A549 (cell line): ENCODE data around the gene AGBL4. TPM values are rescaled to one million over a fixed set of nuclear protein-coding genes. Genes with fewer than 3 reads are reported as not detected.

ENCODE experiments used
- ATAC-seq, 2 experiments: fragments of 200-7000 bp in 1 of 2; fragments of >200 bp in 1 of 2; cut with Nextera tagmentation in 1 of 2; cut with Tn5 transposase in 1 of 2; 3 replicates each; pipeline versions ENCODE4 v1.8.0 to v1.9.1; 2018 to 2020; ENCODE audit warnings: mild to moderate bottlenecking in 1 of 2, moderate library complexity in 1 of 2
- CTCF ChIA-PET: fragments of 300-600 bp; sonication (Branson Sonifier 250); formaldehyde crosslinking; extraction: SDS; loops from one replicate; lab custom pipeline; 2021; ENCODE audit warnings: antibody characterized with exemption, inconsistent platforms; lab: Yijun Ruan, JAX
- POLR2A ChIA-PET: fragments of 350-600 bp; formaldehyde crosslinking; extraction: SDS; loops from one replicate; lab custom pipeline; 2021; ENCODE audit warnings: antibody characterized with exemption, inconsistent platforms; lab: Yijun Ruan, JAX
- DNase-seq, 2 experiments: peaks; one replicate each; pipeline versions ENCODE4 v3.0.0 to v3.0.0-alpha.2; 2011 to 2016; ENCODE audit warnings: low read depth in 1 of 2, low spot score in 1 of 2
- FAIRE-seq: peaks from 2 replicates; lab custom pipeline; 2011; peaks lifted over from hg19 to GRCh38; lab: Jason Lieb, UNC
- H3K27ac ChIP-seq, 2 experiments: fragments of >200 bp; sonication (Bioruptor Twin); formaldehyde crosslinking; 3 replicates each; pipeline ENCODE4 v1.5.1; 2016 to 2017
- H3K4me1 ChIP-seq: fragments of >200 bp; sonication (Bioruptor Twin); formaldehyde crosslinking; 3 replicates; pipeline ENCODE4 v1.6.1; 2016
- H3K4me2 ChIP-seq: fragments of >200 bp; sonication (Bioruptor Twin); formaldehyde crosslinking; 3 replicates; pipeline ENCODE4 v1.6.1; 2016
- H3K4me3 ChIP-seq: fragments of >200 bp; sonication (Bioruptor Twin); formaldehyde crosslinking; 3 replicates; pipeline ENCODE4 v1.5.1; 2016
- H3K9me3 ChIP-seq: fragments of >200 bp; sonication (Bioruptor Twin); formaldehyde crosslinking; 3 replicates; pipeline ENCODE4 v1.6.1; 2016
- BCL3 ChIP-seq: fragments of >200 bp; sonication (Bioruptor Twin); formaldehyde crosslinking; IDR thresholded peaks from 3 replicates; pipeline ENCODE4 v1.6.1; 2016
- BHLHE40 ChIP-seq: IDR thresholded peaks from 2 replicates; pipeline ENCODE4 v1.6.1; 2012; ENCODE audit warnings: low read depth, low read length, inconsistent platforms
- CEBPB ChIP-seq, 2 experiments: fragments of >200 bp in 1 of 2; sonication (Bioruptor Twin) in 1 of 2; formaldehyde crosslinking in 1 of 2; IDR thresholded peaks; 2 replicates each; pipeline ENCODE4 v1.6.1; 2012 to 2016
- CHD2 ChIP-seq: fragments of 150-350 bp; IDR thresholded peaks from 2 replicates; pipeline ENCODE4 v1.6.1; 2014; ENCODE audit warnings: low read length; ENCODE audit not compliant: partially characterized antibody
- CTCF ChIP-seq: fragments of >200 bp; sonication (Bioruptor Twin); formaldehyde crosslinking; IDR thresholded peaks from 3 replicates; pipeline ENCODE4 v1.5.1; 2016
- E2F6 ChIP-seq: IDR thresholded peaks from 2 replicates; pipeline ENCODE4 v1.6.1; 2012; ENCODE audit warnings: low read depth, borderline replicate concordance
- EHF ChIP-seq: fragments of 250-450 bp; sonication (Bioruptor Pico); IDR thresholded peaks from 2 replicates; pipeline ENCODE4 v1.5.0; 2020; ENCODE audit warnings: mild to moderate bottlenecking
- EP300 ChIP-seq, 2 experiments: fragments of >200 bp; sonication (Bioruptor Twin); formaldehyde crosslinking; IDR thresholded peaks; 2 replicates in 1 of 2; 3 replicates in 1 of 2; pipeline ENCODE4 v1.6.1; 2016 to 2017
- FOSL2 ChIP-seq, 2 experiments: fragments of 450-650 bp in 1 of 2; fragments of >200 bp in 1 of 2; sonication (Bioruptor Twin) in 1 of 2; formaldehyde crosslinking; IDR thresholded peaks; 2 replicates each; pipeline versions ENCODE4 v1.5.0 to v1.6.1; 2016 to 2020; ENCODE audit warnings: mild to moderate bottlenecking in 1 of 2, moderate library complexity in 1 of 2
- GATA3 ChIP-seq: IDR thresholded peaks from 2 replicates; pipeline ENCODE4 v1.6.1; 2012; ENCODE audit warnings: borderline replicate concordance
- HOXB13 ChIP-seq: fragments of 250-450 bp; sonication (Bioruptor Pico); IDR thresholded peaks from 2 replicates; pipeline ENCODE4 v1.5.0; 2020; ENCODE audit warnings: low read depth, mild to moderate bottlenecking, moderate library complexity
- JUN ChIP-seq, 2 experiments: fragments of >200 bp; sonication (Bioruptor Twin); formaldehyde crosslinking; IDR thresholded peaks; 2 replicates in 1 of 2; 3 replicates in 1 of 2; pipeline ENCODE4 v1.6.1; 2016 to 2017
- JUNB ChIP-seq: fragments of >200 bp; sonication (Bioruptor Twin); formaldehyde crosslinking; IDR thresholded peaks from 2 replicates; pipeline ENCODE4 v1.6.1; 2016
- MAFK ChIP-seq: fragments of 450-650 bp; IDR thresholded peaks from 2 replicates; pipeline ENCODE4 v1.6.1; 2014; ENCODE audit not compliant: partially characterized antibody
- MAX ChIP-seq: IDR thresholded peaks from 2 replicates; pipeline ENCODE4 v1.6.1; 2012
- MAZ ChIP-seq: fragments of 150-350 bp; IDR thresholded peaks from 2 replicates; pipeline ENCODE4 v1.6.1; 2014; ENCODE audit warnings: antibody characterized with exemption, low read depth, low read length, borderline replicate concordance
- MYC ChIP-seq: IDR thresholded peaks from 2 replicates; pipeline ENCODE4 v1.6.1; 2012; ENCODE audit warnings: mild to moderate bottlenecking, inconsistent platforms, low read length, improper control_type of control experiment, borderline replicate concordance
- NPAS2 ChIP-seq: fragments of 250-450 bp; sonication (Bioruptor Pico); IDR thresholded peaks from 2 replicates; pipeline ENCODE4 v1.8.0; 2022; ENCODE audit warnings: mild to moderate bottlenecking, moderate library complexity, borderline replicate concordance
- PBX3 ChIP-seq: IDR thresholded peaks from 2 replicates; pipeline ENCODE4 v1.6.1; 2012
- POLR2A ChIP-seq: IDR thresholded peaks from 2 replicates; pipeline ENCODE4 v1.6.1; 2012; ENCODE audit warnings: mild to moderate bottlenecking, low read length
- RAD21 ChIP-seq, 2 experiments: fragments of >200 bp in 1 of 2; sonication (Bioruptor Twin) in 1 of 2; formaldehyde crosslinking in 1 of 2; IDR thresholded peaks in 1 of 2; conservative IDR thresholded peaks in 1 of 2; 2 replicates in 1 of 2; 3 replicates in 1 of 2; pipeline ENCODE4 v1.6.1; 2012 to 2018; ENCODE audit warnings: inconsistent platforms in 1 of 2
- RARB ChIP-seq: fragments of 250-450 bp; sonication (Bioruptor Pico); IDR thresholded peaks from 2 replicates; pipeline ENCODE4 v1.8.0; 2021; ENCODE audit warnings: mild to moderate bottlenecking, moderate library complexity
- REST ChIP-seq: fragments of 200-600 bp; sonication (generic); IDR thresholded peaks from 2 replicates; pipeline ENCODE4 v1.6.1; 2016; ENCODE audit warnings: antibody characterized with exemption, mild to moderate bottlenecking, moderate library complexity
- SREBF2 ChIP-seq: fragments of 450-650 bp; IDR thresholded peaks from 2 replicates; pipeline ENCODE4 v1.6.1; 2014; ENCODE audit warnings: mild to moderate bottlenecking, moderate library complexity
- WGBS: methylation state at CpG from one replicate; pipeline ENCODE4 v1.1.6; 2017; ENCODE audit errors: missing lambda C conversion rate; 5-methylcytosine and 5-hydroxymethylcytosine counted together
- polyA plus RNA-seq, 4 experiments: library from polyadenylated mRNA; depleted of rRNA in 3 of 4; stranded (reverse); fragments of >200 nt; fragmentation: RNase III in 1 of 4; extraction: RNeasy Plus Mini Kit Qiagen cat#74134 plus additional on column Dnase treatment in 1 of 4; gene quantifications; 2 replicates in 3 of 4; 3 replicates in 1 of 4; pipeline ENCODE4 v1.2.3, GENCODE V29; 2011 to 2017

AGBL4 gene
- polyA plus RNA-seq, 2 of the 4 experiments (the other 2 are of a cell fraction), result not detected

- DNase-seq (peak; percentile 47 to 81), FAIRE-seq (peak; percentile 84), ATAC-seq (peak; percentile 99 to 100)
- ChIA-PET CTCF (interaction anchor here (1.3 kb wide), 1 partner anchor 39 kb away, joined by 3 read pairs; no protein-coding TSS in a partner anchor), POLR2A (no interaction called here)
- peak overlapping the region; percentile 77 for H3K4me2 ChIP-seq
- H3K27ac ChIP-seq, result peak overlapping the region; percentile 83 to 92
- H3K4me1 ChIP-seq, result peaks cover 35% of the 10 kb centered on the region
- no peak overlapping the region; the same call in 2 of the 3 replicates for H3K4me3 ChIP-seq
- TF ChIP-seq JUN (IDR thresholded peaks at IDR 0.05), result peak in 1 of 2 experiments; percentile 51; a peak in 1 of 5 replicates
- 0 out of 2 replicates have a peak, but pooled peaks have one; percentile 47 for TF ChIP-seq MAX
- 0 out of 3 replicates have a peak, but pooled peaks have one; percentile 40 for TF ChIP-seq BCL3
- TF ChIP-seq CTCF, result no peak
- TF ChIP-seq POLR2A, result no peak
- TF ChIP-seq FOSL2 (IDR thresholded peaks at IDR 0.05), result peak; percentile 72
- TF ChIP-seq FOSL2 (CRISPR knock-in tag; IDR thresholded peaks at IDR 0.05), result peak; percentile 90
- TF ChIP-seq NPAS2 (CRISPR knock-in tag), result no peak
- TF ChIP-seq RAD21 (conservative IDR thresholded peaks at IDR 0.05 in 1 of 2, IDR thresholded peaks at IDR 0.05 in 1 of 2), result 0 out of 5 replicates have a peak, but pooled peaks of 1 of the 2 experiments have one; percentile 9
- peak; percentile 80 for TF ChIP-seq JUNB
- peak; percentile 97 for TF ChIP-seq MAFK
- TF ChIP-seq CEBPB (IDR thresholded peaks at IDR 0.05), result peak; percentile 48 to 76
- TF ChIP-seq SREBF2, result no peak
- no peak for TF ChIP-seq RARB (CRISPR knock-in tag)
- peak; percentile 83 for TF ChIP-seq GATA3
- peak in 1 of 2 experiments; percentile 47; a peak in 1 of 5 replicates for TF ChIP-seq EP300 (IDR thresholded peaks at IDR 0.05)
- no peak for TF ChIP-seq CHD2
- TF ChIP-seq, all 56 proteins: peak for 10
- no peaks in the 10 kb centered on the region for H3K9me3 ChIP-seq
- 14% methylated on average over 6 of the region's 6 CpGs for WGBS
These were observed 1145.4 kb downstream of the AGBL4 start for GRCh38 chr1:48878191-48878940.

- H3K9me3 ChIP-seq, result no peaks in the 10 kb centered on the region
- 27% methylated on average over 2 of the region's 2 CpGs for WGBS
- ChIA-PET CTCF (interaction anchor here (1.2 kb wide), 2 partner anchors 19 to 39 kb away, joined by 3 read pairs; no protein-coding TSS in a partner anchor), POLR2A (no interaction called here)
- H3K4me1 ChIP-seq, result peaks cover 35% of the 10 kb centered on the region
- DNase-seq (peak in 1 of 2 experiments; percentile 7), FAIRE-seq (no peak), ATAC-seq (peak; percentile 4 to 40; a peak in 3 of 6 replicates)
- H3K4me2 ChIP-seq, result peak overlapping the region; percentile 40
- H3K27ac ChIP-seq, result peak overlapping the region; percentile 83 to 92; a peak in 5 of 6 replicates
- H3K4me3 ChIP-seq, result no peak overlapping the region
- TF ChIP-seq SREBF2, result no peak
- no peak for TF ChIP-seq HOXB13 (CRISPR knock-in tag)
- no peak for TF ChIP-seq RARB (CRISPR knock-in tag)
- no peak for TF ChIP-seq REST
- no peak for TF ChIP-seq EHF (CRISPR knock-in tag)
- no peak for TF ChIP-seq MAZ
- TF ChIP-seq BHLHE40, result no peak
- TF ChIP-seq CEBPB (IDR thresholded peaks at IDR 0.05), result no peak
- TF ChIP-seq MYC, result no peak
- TF ChIP-seq MAX, result no peak
- TF ChIP-seq E2F6, result no peak
- TF ChIP-seq MAFK, result no peak
- TF ChIP-seq PBX3, result no peak
These were observed 1147.4 kb downstream of the AGBL4 start for GRCh38 chr1:48876330-48876785.
